ENCODE measurements around the gene CCR6. TPM values are rescaled to one million over a fixed set of nuclear protein-coding genes. Genes with fewer than 3 reads are reported as not detected.

Gene CCR6
- total and polyA plus RNA-seq, 10 of the 15 experiments (the other 5 are each of a cell fraction or from before 2014, with no cell fraction given), result 2.2 to 7.6 (median 6.7) TPM

DNA sequence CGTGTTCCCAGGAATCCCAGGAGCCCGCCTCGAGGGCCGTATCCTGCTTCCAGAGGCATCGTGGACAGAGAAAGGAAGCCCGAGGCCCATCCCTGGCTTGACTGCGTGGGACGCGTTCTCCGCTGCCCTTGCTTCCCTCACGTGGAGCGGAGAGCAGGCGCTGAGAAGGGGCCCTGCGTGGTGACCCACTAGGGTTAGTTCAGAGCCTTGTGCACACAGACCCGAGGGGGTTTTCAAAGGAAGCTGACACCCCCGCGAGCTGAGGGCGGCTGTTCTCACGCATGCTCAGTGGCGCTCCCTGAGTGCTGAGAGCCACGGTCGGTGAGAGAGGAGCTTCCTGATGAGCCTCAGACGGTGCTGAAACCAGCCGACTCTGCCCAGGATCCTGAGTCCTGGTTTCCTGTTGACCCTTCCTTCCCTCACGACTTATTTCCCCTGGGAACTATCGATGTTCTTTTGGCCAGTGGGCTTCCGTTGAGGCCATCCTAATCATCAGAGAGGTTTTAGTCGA, 28.9 kb upstream of the CCR6 start (continued):
- TF ChIP-seq NFXL1 (IDR thresholded peaks at IDR 0.05; ENCODE audit: borderline replicate concordance), result no peak
- TF ChIP-seq CBX5 (IDR thresholded peaks at IDR 0.05; ENCODE audit: low read depth), result 0 out of 2 replicates have a peak, but pooled peaks have one; percentile 40
- TF ChIP-seq POU2F2 (IDR thresholded peaks at IDR 0.05; ENCODE audit: borderline replicate concordance, low read depth, low read length), result peak; percentile 79; the same call in 2 of the 3 replicates
- TF ChIP-seq, protein P1, sequence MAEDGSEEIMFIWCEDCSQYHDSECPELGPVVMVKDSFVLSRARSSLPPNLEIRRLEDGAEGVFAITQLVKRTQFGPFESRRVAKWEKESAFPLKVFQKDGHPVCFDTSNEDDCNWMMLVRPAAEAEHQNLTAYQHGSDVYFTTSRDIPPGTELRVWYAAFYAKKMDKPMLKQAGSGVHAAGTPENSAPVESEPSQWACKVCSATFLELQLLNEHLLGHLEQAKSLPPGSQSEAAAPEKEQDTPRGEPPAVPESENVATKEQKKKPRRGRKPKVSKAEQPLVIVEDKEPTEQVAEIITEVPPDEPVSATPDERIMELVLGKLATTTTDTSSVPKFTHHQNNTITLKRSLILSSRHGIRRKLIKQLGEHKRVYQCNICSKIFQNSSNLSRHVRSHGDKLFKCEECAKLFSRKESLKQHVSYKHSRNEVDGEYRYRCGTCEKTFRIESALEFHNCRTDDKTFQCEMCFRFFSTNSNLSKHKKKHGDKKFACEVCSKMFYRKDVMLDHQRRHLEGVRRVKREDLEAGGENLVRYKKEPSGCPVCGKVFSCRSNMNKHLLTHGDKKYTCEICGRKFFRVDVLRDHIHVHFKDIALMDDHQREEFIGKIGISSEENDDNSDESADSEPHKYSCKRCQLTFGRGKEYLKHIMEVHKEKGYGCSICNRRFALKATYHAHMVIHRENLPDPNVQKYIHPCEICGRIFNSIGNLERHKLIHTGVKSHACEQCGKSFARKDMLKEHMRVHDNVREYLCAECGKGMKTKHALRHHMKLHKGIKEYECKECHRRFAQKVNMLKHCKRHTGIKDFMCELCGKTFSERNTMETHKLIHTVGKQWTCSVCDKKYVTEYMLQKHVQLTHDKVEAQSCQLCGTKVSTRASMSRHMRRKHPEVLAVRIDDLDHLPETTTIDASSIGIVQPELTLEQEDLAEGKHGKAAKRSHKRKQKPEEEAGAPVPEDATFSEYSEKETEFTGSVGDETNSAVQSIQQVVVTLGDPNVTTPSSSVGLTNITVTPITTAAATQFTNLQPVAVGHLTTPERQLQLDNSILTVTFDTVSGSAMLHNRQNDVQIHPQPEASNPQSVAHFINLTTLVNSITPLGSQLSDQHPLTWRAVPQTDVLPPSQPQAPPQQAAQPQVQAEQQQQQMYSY (CRISPR knock-in tag; IDR thresholded peaks at IDR 0.05), result no peak
- TF ChIP-seq, protein P2, sequence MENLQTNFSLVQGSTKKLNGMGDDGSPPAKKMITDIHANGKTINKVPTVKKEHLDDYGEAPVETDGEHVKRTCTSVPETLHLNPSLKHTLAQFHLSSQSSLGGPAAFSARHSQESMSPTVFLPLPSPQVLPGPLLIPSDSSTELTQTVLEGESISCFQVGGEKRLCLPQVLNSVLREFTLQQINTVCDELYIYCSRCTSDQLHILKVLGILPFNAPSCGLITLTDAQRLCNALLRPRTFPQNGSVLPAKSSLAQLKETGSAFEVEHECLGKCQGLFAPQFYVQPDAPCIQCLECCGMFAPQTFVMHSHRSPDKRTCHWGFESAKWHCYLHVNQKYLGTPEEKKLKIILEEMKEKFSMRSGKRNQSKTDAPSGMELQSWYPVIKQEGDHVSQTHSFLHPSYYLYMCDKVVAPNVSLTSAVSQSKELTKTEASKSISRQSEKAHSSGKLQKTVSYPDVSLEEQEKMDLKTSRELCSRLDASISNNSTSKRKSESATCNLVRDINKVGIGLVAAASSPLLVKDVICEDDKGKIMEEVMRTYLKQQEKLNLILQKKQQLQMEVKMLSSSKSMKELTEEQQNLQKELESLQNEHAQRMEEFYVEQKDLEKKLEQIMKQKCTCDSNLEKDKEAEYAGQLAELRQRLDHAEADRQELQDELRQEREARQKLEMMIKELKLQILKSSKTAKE (IDR thresholded peaks at IDR 0.05; ENCODE audit: low read depth, poor library complexity, severe bottlenecking), result peak; percentile 54
- TF ChIP-seq FOXM1 (IDR thresholded peaks at IDR 0.05; ENCODE audit: low read depth, low read length), result no peak
- TF ChIP-seq, protein P3, sequence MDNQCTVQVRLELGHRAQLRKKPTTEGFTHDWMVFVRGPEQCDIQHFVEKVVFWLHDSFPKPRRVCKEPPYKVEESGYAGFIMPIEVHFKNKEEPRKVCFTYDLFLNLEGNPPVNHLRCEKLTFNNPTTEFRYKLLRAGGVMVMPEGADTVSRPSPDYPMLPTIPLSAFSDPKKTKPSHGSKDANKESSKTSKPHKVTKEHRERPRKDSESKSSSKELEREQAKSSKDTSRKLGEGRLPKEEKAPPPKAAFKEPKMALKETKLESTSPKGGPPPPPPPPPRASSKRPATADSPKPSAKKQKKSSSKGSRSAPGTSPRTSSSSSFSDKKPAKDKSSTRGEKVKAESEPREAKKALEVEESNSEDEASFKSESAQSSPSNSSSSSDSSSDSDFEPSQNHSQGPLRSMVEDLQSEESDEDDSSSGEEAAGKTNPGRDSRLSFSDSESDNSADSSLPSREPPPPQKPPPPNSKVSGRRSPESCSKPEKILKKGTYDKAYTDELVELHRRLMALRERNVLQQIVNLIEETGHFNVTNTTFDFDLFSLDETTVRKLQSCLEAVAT (IDR thresholded peaks at IDR 0.05), result peak; percentile 78; the same call in 1 of the 2 replicates
- TF ChIP-seq SMARCA5 (IDR thresholded peaks at IDR 0.05), result peak; percentile 63; the same call in 1 of the 2 replicates
- 0 out of 2 replicates have a peak, but pooled peaks have one; percentile 36 for TF ChIP-seq CHD1 (IDR thresholded peaks at IDR 0.05; ENCODE audit: low read depth, low read length)
- TF ChIP-seq, protein P4, sequence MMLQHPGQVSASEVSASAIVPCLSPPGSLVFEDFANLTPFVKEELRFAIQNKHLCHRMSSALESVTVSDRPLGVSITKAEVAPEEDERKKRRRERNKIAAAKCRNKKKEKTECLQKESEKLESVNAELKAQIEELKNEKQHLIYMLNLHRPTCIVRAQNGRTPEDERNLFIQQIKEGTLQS (IDR thresholded peaks at IDR 0.05; ENCODE audit: borderline replicate concordance, extremely low read depth, low read depth, low read length), result no peak
- peak; percentile 49; the same call in 1 of the 2 replicates for TF ChIP-seq MEF2A (IDR thresholded peaks at IDR 0.05; ENCODE audit: insufficient read depth, low read depth, low read length)
- peak; percentile 78 for TF ChIP-seq LARP7 (IDR thresholded peaks at IDR 0.05)
- TF ChIP-seq, protein P5, sequence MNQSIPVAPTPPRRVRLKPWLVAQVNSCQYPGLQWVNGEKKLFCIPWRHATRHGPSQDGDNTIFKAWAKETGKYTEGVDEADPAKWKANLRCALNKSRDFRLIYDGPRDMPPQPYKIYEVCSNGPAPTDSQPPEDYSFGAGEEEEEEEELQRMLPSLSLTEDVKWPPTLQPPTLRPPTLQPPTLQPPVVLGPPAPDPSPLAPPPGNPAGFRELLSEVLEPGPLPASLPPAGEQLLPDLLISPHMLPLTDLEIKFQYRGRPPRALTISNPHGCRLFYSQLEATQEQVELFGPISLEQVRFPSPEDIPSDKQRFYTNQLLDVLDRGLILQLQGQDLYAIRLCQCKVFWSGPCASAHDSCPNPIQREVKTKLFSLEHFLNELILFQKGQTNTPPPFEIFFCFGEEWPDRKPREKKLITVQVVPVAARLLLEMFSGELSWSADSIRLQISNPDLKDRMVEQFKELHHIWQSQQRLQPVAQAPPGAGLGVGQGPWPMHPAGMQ (IDR thresholded peaks at IDR 0.05; ENCODE audit: borderline replicate concordance), result no peak
- TF ChIP-seq, protein P6, sequence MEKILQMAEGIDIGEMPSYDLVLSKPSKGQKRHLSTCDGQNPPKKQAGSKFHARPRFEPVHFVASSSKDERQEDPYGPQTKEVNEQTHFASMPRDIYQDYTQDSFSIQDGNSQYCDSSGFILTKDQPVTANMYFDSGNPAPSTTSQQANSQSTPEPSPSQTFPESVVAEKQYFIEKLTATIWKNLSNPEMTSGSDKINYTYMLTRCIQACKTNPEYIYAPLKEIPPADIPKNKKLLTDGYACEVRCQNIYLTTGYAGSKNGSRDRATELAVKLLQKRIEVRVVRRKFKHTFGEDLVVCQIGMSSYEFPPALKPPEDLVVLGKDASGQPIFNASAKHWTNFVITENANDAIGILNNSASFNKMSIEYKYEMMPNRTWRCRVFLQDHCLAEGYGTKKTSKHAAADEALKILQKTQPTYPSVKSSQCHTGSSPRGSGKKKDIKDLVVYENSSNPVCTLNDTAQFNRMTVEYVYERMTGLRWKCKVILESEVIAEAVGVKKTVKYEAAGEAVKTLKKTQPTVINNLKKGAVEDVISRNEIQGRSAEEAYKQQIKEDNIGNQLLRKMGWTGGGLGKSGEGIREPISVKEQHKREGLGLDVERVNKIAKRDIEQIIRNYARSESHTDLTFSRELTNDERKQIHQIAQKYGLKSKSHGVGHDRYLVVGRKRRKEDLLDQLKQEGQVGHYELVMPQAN (conservative IDR thresholded peaks at IDR 0.05), result no peak; the same call in 1 of the 2 replicates
- TF ChIP-seq POLR2AphosphoS5 (IDR thresholded peaks at IDR 0.05; ENCODE audit: low read length), result peak; percentile 95
- TF ChIP-seq TBL1XR1 (IDR thresholded peaks at IDR 0.05; ENCODE audit: low read depth, low read length), result peak; percentile 56
- TF ChIP-seq SIN3A (IDR thresholded peaks at IDR 0.05; ENCODE audit: low read depth, low read length), result no peak
- peak; percentile 94 for TF ChIP-seq SMAD1 (IDR thresholded peaks at IDR 0.05; ENCODE audit: low read depth, partially characterized antibody)

Measured in GM12878 (cell line).